Stimulated activated CD4-positive, alpha-beta T cell treated with anti-CD3 and anti-CD28 coated beads, Interleukin-15, amount 100 ng/mL, for 24 hours (primary cell): ENCODE measurements around the gene PLAAT3.
A peak's percentile ranks its signal among the peaks of the same experiment; 100 is the strongest.
"Not testable (repeated sequence)": the region's sequence is repeated elsewhere in the genome, so short reads cannot be mapped to it uniquely, and the experiment has no call there.

Experiments used
- DNase-seq: peaks from one replicate; pipeline ENCODE4 v3.0.0-alpha.2; 2020

PLAAT3 gene

GRCh38 chr11:63535734-63536133 lies 78.5 kb downstream of the PLAAT3 start:
- peak; percentile 41 for DNase-seq

GRCh38 chr11:63534895-63535461 lies 79.3 kb downstream of the PLAAT3 start:
- no peak for DNase-seq

- no peak for DNase-seq
These were observed 80.2 kb downstream of the PLAAT3 start for GRCh38 chr11:63534076-63534475.

GRCh38 chr11:63532799-63533475 lies 81.3 kb downstream of the PLAAT3 start:
- no peak for DNase-seq

- DNase-seq: no peak
These were observed 82.1 kb downstream of the PLAAT3 start for GRCh38 chr11:63532117-63532516.

- DNase-seq: peak; percentile 38
These were observed 83.0 kb downstream of the PLAAT3 start for GRCh38 chr11:63531074-63531792.

GRCh38 chr11:63530021-63530420 lies 84.2 kb downstream of the PLAAT3 start:
- no peak for DNase-seq

- DNase-seq: not testable (repeated sequence)
These were observed 84.9 kb downstream of the PLAAT3 start for GRCh38 chr11:63529373-63529772.

- not testable (repeated sequence) for DNase-seq
These were observed 85.4 kb downstream of the PLAAT3 start for GRCh38 chr11:63528729-63529278.

GRCh38 chr11:63528156-63528555 lies 86.1 kb downstream of the PLAAT3 start:
- DNase-seq: not testable (repeated sequence)

GRCh38 chr11:63527667-63528066 lies 86.6 kb downstream of the PLAAT3 start:
- no peak for DNase-seq
